M059J (cell line): ENCODE measurements around the gene CD37. TPM values are rescaled to one million over a fixed set of nuclear protein-coding genes. Genes with fewer than 3 reads are reported as not detected.
"Not testable (repeated sequence)": the region's sequence is repeated elsewhere in the genome, so short reads cannot be mapped to it uniquely, and the experiment has no call there.

Experiments used
- DNase-seq: peaks from one replicate; pipeline ENCODE4 v3.0.0-alpha.2; 2012; ENCODE audit warnings: low read depth
- total RNA-seq: library from RNA; depleted of rRNA; stranded (reverse); fragments of >200 nt; shearing (Covaris generic); gene quantifications from 2 replicates; pipeline ENCODE4 v1.2.3, GENCODE V29; 2014; rRNA removed

The CD37 gene, protein sequence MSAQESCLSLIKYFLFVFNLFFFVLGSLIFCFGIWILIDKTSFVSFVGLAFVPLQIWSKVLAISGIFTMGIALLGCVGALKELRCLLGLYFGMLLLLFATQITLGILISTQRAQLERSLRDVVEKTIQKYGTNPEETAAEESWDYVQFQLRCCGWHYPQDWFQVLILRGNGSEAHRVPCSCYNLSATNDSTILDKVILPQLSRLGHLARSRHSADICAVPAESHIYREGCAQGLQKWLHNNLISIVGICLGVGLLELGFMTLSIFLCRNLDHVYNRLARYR
- total RNA-seq = not detected in 2 replicates

DNA sequence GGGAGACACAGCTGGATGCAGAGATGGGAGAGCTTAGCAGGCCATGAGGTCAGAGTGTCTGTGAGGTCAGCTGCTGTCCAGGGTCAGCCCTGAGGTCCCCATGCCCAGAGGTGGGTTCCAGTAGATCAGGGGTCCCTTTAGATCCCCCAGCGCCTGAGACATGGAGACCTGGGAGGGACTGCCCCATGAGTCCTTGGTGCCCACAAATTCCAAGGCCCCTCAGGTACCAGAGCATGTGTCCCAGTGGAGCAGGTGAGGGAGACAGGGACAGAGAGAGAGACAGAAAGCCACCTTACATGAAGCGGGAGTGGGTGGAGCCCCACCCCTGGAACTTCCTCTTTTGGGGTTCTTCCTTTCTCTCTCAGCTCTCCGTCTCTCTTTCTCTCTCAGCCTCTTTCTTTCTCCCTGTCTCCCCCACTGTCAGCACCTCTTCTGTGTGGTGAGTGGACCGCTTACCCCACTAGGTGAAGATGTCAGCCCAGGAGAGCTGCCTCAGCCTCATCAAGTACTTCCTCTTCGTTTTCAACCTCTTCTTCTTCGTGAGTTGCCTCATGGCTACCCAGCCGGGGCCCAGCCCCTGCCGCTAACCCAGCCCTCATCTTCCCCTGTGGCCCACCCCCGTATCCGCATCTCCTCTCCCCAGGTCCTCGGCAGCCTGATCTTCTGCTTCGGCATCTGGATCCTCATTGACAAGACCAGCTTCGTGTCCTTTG is at the start of gene CD37:
TSS of gene CD37 (plus strand) at position 336 of the 713 bp plus-strand sequence. CDS start at position 471, 135 bp downstream.
- DNase-seq = no peak

DNA sequence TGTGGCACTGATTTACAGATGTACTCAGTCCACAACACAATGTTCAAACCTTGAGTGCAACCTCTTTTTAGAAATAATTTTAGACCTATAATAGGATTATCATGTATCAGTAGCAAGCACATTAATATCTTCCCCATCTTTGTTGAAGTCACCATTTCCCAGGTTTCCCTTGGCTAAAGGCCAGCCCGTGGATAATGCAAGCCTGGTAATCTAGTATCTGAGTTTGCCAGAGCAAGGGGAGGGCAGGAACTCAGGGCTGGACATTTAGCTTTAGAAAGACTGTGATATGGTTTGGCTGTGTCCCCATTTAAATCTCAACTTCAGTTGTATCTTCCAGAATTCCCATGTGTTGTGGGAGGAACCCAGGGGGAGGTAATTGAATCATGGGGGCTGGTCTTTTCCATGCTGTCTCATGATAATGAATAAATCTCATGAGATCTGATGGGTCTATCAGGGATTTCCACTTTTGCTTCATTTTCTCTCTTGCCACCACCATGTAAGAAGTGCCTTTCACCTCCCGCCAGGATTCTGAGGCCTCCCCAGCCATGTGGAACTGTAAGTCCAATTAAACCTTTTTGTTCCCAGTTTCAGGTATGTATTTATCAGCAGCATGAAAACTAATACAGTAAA is 48.0 kb upstream of the CD37 start:
- no peak for DNase-seq

DNA sequence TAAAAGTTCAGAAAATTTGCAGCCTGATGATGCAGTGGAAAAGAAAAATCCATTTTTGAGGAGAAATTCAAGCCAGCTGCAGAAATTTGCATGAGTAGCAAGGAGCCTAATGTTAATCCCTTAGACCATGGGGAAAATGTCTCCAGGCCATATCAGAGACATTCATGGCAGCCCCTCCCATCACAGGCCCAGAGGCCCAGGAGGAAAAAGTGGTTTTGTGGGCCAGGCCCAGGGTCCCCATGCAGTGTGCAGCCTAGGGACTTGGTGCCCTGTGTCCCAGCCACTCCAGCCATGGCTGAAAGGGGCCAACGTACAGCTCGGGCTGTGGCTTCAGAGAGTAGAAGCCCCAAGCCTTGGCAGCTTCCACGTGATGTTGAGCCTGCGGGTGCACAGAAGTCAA is 47.0 kb upstream of the CD37 start:
- not testable (repeated sequence) for DNase-seq

DNA sequence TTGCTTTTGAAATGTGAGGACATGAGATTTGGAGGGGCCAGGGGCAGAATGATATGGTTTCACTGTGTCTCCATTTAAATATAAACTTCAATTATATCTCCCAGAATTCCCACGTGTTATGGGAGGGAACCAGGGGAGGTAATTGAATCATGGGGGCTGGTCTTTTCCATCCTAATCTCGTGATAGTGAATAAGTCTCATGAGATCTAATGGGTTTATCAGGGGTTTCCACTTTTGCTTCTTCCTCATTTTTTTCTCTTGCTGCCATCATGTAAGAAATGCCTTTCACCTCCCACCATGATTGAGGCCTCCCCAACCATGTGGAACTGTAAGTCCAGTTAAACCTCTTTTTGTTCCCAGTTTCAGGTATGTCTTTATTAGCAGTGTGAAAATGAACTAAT is 45.9 kb upstream of the CD37 start:
- not testable (repeated sequence) for DNase-seq

DNA sequence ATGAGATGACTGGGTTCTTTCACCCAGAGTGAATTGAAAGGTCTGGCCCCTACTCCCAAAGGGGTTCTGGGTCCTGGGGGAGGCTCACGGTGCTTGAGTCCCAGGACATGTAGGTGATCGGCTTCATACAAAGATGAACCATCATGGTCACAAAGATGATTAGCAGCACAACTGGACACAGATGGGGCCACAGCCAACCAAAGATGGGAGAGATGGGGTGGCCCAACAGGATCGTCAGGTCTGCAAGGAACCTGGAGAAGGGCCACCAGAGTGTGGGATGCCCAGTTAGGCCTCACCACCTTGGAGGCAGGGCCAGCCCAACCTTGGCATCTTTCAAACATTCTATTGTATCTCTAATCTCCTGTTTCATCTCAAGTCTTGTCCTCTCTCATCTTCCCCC is 44.7 kb upstream of the CD37 start:
- DNase-seq = no peak

DNA sequence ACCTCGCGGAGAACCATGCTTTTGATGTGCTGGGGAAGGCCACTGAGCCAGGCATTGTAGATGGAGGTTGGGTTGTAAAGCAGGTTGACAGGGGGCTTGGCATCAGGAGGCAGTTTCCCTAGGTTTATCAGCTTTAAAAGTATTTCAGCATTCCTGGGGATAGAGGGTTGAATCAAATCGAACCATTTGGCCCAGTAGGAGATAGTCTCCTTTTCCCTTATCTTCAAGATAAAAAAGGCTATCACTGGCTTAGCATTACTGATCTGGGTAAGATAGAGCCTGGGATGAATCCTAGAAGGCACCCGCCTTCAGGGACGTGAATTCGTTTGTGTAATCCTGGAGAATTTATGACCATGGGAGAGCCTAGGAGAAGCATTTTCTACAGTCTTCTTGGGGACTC is 40.8 kb upstream of the CD37 start:
- DNase-seq = no peak

DNA sequence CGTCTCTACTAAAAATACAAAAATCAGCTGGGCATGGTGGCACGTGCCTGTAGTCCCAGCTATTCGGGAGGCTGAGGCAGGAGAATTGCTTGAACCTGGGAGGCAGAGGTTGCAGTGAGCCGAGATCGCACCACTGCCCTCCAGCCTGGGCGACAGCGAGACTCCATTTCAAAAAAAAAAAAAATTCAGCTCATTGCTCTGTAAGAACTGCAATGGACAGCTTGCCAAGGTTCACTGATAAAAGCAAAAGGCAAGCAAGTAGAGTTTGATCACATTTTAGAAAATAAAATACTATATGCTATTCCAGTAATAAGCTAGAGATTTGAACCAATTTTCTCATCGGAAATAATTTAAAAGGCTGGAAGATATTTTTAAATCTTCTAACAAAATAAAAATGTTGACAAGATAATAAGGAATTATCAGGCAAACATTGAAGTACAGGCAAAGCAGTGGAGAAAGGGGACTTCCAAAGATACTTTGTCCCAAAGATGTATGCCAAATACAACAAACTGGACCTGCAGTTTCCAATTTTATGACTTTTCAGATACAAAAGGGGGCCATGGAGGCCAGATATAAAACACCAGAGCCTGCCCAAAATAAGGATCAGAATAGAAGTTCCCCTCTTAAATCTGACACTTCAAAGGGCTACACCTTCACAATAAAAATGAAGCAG is 39.9 kb upstream of the CD37 start:
- DNase-seq = no peak

DNA sequence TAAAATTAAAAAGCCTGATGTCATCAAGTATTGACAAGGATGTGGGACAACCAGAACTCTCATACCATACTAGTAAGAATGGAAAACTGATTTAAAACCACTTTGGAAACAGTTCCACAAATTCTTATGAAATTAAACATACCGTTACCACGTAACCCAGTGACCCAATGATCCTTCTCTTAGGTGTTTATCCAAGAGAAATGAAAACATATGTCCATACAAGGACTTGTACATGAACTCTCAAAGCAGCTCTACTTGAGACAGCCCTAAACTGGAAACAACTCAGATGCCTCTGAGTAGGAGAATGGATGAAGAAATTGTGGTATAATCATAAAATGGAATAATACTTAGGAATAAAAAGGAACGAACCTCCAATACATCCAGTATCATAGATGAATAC is 37.8 kb upstream of the CD37 start:
- DNase-seq = no peak

DNA sequence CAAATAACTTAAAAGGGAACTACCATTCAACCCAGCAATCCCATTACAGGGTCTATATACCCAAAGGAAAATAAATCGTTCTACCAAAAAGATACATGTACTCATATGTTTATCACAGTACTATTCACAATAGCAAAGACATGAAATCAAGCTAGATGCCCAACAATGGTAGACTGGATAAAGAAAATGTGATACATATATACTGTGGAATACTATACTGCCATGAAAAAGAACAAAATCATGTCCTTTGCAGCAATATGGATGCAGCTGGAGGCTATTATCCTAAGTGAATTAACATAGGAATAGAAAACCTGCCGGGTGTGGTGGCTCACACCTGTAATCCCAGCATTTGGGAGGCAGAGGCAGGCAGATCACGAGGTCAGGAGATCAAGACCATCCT is 36.6 kb upstream of the CD37 start:
- DNase-seq = not testable (repeated sequence)

DNA sequence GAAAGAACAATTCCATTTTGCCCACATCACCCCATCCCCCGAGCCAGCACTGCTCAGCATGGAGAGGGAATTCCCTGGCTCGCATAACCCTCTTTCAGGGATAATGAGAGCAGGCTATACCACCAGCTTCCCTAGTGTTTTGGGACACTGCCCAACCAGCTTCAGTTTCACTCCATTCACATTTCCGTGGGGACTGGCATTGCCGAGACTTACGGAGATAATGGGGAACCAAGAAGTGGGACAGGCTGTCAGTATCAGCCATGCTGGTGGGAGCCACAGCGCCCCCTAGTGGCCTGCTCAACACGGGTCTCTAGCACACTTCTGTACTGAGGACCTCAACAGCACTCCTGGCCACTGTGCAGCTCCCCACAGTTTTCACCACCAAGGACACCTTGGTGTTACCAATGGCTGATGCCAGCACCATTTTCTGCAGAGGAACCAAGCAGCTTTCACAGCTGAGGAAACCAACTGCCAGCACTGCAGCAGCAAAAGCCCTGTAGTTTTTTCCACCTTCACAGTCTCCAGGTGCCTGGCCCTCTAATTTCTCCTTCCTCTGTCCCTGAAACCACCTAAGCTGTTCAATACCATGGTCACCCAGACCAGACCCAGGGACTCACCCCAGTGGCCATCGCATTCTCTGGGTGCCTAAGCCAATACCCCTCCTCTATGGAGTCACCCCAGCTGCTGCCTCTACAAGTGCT is 33.9 kb upstream of the CD37 start:
- DNase-seq = peak; percentile 57

DNA sequence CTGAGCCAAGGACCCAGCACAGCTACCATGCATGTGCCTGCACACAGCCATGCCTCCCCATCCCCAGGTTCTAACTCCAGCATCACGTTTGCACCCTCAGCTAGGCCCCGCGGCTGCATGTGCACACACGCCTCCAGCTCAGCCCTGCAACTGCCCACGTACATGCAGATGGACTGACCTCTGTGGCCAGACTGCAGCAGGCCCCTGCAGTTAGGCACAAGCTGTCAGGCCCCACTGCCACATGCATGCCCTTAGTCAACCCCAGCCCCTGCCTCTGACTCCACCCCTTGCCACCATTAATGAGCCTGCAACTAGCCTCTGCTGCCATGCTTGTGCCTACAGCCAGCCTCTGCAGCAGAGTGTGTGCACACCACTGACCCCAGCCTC is 33.3 kb upstream of the CD37 start:
- DNase-seq = no peak

DNA sequence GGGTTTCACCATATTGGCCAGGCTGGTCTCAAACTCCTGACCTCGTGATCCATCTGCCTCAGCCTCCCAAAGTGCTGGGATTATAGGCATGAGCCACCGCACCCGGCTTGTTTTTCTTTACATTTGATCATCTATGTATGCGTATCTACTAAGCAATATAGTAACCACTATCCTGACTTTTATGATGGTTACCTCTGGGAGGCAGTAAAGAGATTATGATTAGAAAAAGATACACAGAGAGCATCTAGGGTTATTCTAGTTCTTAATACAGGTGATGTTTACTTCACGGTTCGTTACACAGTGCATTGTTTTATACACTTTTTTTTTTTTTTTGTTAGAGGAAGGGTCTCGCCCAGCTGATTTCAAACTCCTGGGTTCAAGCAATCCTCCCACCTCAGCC is 28.5 kb upstream of the CD37 start:
- not testable (repeated sequence) for DNase-seq

DNA sequence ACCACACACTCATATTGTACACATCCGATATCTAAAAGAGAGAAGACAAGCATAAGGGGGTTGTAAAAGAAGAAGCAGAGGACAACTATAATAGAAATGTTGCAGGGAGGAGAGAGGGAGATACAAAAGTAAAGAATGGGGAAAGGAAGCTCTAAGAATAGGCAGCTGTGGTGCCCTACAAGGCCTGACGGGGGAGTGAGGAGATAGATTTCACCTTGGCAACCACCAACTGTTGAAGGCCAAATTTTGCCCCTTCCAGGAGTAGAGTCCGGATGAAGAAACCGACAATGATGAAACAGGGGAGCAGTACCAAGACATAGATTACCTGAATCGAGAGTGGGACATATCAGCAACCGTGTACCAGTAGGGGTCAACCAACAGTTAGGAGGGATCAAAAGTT is 26.1 kb upstream of the CD37 start:
- DNase-seq = no peak

DNA sequence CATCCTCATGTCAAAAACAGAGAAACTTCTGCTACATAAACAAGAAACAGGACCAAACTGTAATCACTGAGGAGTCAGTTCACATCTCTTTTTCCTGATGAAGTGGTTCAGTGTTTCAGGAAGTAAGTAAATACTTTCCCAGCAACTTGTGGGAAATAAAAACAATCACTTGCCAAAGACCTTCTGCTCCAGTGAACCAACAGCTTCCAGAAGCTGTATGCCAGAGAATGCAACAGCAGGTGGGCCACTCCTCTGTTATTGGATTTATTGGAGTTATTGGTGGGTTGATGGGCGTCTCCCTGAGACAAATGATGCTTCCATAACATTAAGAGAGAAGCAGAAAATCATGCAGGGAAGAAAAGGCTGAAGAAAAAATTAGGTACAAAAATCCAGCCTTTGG is 20.1 kb upstream of the CD37 start:
- DNase-seq = no peak

DNA sequence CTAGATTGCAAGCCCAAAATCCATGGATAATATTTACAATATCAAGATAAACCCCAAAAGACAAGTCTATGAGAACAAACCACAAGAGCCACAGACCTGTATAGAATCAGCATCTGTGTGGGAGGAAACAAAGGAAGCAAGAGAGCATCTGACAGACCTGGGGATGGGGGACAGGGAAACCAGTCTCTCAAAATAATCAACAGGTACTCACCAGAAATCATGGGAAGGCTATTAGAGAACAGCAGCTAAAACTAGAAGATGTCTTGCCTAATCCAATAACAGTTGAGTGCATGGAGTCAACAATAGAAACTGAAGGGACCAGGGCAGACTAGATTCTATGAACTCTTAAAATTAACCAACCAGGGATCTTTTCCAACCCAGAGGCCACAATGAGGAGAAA is 18.9 kb upstream of the CD37 start:
- DNase-seq = no peak

DNA sequence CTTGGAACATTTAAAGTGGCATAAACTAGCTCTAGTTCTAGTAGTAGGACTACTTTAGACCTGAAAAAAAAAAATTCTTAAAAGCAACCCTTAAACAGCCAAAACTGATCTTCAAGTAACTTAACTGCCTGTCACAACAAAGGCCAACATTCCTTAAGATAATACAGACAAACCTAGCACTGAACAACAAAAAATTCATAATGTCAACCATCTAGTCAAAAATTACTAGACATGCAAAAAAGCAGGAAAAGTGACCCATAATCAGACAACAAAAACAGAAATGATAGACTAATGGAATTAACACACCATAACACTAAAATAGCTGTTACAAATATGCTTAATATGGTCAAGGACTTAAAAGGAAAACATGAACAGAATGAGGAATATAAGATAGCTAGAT is 16.9 kb upstream of the CD37 start:
- DNase-seq = no peak

DNA sequence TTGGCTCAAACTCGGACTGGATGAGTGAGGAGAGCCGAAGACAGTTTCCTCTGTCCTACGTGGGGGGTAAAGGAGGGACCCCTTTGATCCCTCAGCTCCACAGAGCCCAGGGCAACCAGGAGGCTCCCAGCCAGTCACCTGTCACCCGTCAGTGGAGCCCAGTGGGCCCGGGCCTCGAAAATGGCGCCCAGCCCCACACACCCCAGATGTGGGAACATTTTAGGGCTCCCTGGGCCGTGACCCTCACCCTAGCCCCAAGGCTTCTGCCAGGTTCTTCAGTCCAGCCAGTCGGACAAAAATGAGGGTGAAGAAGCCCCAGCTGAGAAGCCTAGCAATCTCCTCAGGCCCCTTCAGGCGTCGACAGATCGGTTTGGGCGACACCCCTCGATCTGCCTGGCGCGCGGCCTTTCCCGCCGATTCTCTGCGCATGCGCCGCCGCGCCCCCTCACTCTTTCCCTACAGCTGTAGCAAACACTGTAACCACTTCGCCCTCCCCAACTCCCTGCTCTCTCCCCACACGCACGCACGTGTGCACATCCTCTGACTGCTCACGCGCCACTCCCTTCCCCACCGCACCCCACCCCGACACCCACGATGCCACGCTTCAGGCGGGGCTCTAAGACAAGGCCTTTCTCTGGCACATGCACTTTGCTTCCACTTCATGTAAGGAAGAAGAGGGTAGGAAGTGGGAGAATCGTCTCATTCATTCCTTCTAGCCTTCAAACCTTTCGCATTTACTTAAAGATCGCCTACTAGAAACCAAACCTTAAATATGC is 10.2 kb upstream of the CD37 start, which contains the start of gene SLC6A16:
TSS of gene SLC6A16 (minus strand) at position 391 of the 776 bp plus-strand sequence. CDS start 13,844 bp downstream, outside the sequence.
- no peak for DNase-seq

DNA sequence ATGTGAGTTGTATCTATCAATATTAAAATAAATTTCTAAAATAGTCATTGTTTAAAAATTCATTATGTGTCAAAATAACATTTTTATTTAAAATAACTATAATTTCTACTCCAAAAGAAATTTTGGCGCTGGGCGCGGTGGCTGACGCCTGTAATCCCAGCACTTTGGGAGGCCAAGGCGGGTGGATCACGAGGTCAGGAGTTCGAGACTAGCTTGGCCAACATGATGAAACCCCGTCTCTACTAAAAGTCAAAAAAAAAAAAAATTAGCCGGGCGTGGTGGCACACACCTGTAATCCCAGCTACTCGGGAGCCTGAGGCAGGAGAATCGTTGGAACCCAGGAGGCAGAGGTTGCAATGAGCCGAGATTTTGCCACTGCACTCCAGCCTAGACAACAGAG is 9.4 kb upstream of the CD37 start:
- DNase-seq = not testable (repeated sequence)

DNA sequence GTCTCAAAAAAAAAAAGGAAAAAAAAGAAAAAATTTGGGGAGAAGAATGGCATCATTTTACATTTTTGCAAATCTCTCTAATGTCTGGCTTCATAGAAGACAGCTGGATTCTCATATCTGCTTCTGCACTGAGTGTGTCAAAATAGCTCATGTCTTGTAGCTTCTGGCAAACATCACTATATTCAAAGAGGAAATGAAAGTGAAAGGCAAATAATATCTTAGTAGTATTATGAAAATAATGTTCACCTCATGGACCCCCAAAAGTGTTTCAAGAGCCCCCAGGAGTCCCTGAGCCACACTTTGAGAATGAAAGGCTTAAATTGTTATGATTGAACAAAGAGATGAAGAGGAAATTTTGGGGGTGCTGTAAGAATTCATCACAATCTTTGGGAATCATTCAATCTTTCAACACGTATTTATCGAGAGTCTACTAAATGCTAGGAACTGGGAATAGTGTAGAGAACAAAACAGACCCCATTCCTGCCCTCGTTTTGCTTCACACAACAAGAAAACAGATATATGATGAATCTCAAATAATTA is 9.0 kb upstream of the CD37 start:
- DNase-seq = no peak

DNA sequence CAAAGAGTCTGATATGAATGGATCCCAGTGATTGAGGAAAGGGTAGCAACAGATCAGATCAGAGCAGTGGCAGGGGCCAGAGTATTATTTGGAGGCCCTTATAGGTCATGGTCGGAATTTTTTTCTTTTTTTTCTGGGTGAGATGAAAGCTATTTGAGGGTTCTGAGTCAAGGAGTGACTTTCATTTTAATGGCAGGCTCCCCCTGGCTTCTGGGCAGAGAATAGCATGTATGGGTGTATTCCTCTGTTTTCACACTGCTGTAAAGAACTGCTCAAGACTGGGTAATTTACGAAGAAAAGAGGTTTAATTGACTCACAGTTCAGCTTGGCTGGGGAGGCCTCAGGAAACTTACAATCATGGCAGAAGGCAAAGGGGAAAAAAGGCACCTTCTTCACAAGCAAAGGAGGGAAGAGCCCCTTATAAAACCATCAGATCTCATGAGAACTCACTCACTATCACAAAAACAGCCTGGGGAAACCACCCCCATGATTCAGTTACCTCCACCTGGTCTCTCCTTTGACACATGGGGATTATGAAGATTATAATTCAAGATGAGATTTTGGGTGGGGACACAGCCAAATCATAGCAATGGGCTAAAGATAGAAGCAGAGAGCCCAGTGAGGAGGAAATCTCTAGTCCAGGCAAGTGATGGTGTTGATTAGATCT is 7.2 kb upstream of the CD37 start:
- peak; percentile 30 for DNase-seq
